Measurements from ENCODE around the gene TRIOBP.

The TRIOBP gene

DNA sequence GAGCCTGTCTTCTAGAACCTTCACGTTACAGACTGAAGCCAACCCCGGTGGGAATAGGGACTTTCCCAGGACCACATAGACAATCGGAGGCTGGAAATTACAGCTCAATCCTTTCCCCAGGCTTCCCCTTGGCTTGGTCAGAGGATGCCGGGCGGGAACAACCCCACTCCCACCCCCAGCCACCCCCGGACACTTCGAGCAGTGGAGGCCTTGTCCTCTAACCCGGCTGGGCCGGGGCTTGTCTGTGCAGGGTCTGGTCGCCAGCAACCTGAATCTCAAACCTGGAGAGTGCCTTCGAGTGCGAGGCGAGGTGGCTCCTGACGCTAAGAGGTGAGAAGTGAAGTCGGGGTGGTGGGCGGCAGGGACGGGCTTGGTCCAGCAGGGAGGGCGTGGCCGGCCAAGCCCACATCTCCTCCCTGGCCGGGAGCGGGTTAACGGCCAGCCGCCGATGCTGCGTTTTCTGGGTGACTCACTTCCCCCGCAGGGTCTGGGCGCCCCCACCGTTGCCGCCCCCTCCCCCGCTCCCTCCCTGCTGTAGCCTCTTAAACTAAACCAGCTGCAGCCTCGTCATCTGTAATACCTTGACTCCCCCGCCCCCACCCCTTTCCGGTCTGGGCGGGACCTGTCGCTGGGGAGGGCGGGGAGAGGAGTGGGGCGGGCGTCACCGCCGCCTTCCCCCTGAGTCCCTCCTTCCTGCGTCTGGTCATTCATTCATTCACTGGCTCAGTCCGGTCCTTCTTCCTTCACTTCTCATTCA, 19.9 kb upstream of the TRIOBP start (continued):
- TF ChIP-seq, protein P1, sequence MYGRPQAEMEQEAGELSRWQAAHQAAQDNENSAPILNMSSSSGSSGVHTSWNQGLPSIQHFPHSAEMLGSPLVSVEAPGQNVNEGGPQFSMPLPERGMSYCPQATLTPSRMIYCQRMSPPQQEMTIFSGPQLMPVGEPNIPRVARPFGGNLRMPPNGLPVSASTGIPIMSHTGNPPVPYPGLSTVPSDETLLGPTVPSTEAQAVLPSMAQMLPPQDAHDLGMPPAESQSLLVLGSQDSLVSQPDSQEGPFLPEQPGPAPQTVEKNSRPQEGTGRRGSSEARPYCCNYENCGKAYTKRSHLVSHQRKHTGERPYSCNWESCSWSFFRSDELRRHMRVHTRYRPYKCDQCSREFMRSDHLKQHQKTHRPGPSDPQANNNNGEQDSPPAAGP (tag by site-specific recombination; IDR thresholded peaks at IDR 0.05), result peak; percentile 96
- peak; percentile 88 for TF ChIP-seq SP2 (tag by site-specific recombination; IDR thresholded peaks at IDR 0.05)
- TF ChIP-seq ZNF223 (tag by site-specific recombination; IDR thresholded peaks at IDR 0.05), result no peak
- no peak for TF ChIP-seq ZNF350 (tag by site-specific recombination; IDR thresholded peaks at IDR 0.05)
- peak; percentile 56 for TF ChIP-seq SCRT2 (tag by site-specific recombination; IDR thresholded peaks at IDR 0.05)
- TF ChIP-seq HIC1 (tag by site-specific recombination; IDR thresholded peaks at IDR 0.05), result peak; percentile 82
- no peak for TF ChIP-seq ZNF426 (tag by site-specific recombination; IDR thresholded peaks at IDR 0.05)
- no peak for TF ChIP-seq SALL2 (tag by site-specific recombination; IDR thresholded peaks at IDR 0.05; ENCODE audit: borderline replicate concordance)
- no peak for TF ChIP-seq ZNF423 (tag by site-specific recombination; IDR thresholded peaks at IDR 0.05)
- no peak for TF ChIP-seq ZNF354C (tag by site-specific recombination; IDR thresholded peaks at IDR 0.05; ENCODE audit: borderline replicate concordance, low read depth)
- no peak for TF ChIP-seq ZNF211 (tag by site-specific recombination; IDR thresholded peaks at IDR 0.05; ENCODE audit: low read depth)
- no peak for TF ChIP-seq ZNF747 (tag by site-specific recombination; IDR thresholded peaks at IDR 0.05)
- TF ChIP-seq ZNF585B (tag by site-specific recombination; IDR thresholded peaks at IDR 0.05), result no peak
- TF ChIP-seq, protein P2, sequence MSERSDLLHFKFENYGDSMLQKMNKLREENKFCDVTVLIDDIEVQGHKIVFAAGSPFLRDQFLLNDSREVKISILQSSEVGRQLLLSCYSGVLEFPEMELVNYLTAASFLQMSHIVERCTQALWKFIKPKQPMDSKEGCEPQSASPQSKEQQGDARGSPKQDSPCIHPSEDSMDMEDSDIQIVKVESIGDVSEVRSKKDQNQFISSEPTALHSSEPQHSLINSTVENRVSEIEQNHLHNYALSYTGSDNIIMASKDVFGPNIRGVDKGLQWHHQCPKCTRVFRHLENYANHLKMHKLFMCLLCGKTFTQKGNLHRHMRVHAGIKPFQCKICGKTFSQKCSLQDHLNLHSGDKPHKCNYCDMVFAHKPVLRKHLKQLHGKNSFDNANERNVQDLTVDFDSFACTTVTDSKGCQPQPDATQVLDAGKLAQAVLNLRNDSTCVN (tag by site-specific recombination; optimal IDR thresholded peaks at IDR 0.05), result peak; percentile 31
- no peak for TF ChIP-seq ZNF830 (tag by site-specific recombination; IDR thresholded peaks at IDR 0.05; ENCODE audit: low read depth)
- TF ChIP-seq, protein P3, sequence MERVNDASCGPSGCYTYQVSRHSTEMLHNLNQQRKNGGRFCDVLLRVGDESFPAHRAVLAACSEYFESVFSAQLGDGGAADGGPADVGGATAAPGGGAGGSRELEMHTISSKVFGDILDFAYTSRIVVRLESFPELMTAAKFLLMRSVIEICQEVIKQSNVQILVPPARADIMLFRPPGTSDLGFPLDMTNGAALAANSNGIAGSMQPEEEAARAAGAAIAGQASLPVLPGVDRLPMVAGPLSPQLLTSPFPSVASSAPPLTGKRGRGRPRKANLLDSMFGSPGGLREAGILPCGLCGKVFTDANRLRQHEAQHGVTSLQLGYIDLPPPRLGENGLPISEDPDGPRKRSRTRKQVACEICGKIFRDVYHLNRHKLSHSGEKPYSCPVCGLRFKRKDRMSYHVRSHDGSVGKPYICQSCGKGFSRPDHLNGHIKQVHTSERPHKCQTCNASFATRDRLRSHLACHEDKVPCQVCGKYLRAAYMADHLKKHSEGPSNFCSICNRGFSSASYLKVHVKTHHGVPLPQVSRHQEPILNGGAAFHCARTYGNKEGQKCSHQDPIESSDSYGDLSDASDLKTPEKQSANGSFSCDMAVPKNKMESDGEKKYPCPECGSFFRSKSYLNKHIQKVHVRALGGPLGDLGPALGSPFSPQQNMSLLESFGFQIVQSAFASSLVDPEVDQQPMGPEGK (tag by site-specific recombination; IDR thresholded peaks at IDR 0.05), result peak; percentile 97
- TF ChIP-seq ZNF623 (tag by site-specific recombination; IDR thresholded peaks at IDR 0.05), result no peak
- no peak; the same call in 1 of the 2 replicates for TF ChIP-seq PRDM4 (tag by site-specific recombination; IDR thresholded peaks at IDR 0.05)
- no peak for TF ChIP-seq ZNF112 (tag by site-specific recombination; IDR thresholded peaks at IDR 0.05)
- no peak for TF ChIP-seq ZFP3 (tag by site-specific recombination; IDR thresholded peaks at IDR 0.05; ENCODE audit: low read depth)
- TF ChIP-seq ZFP41 (tag by site-specific recombination; IDR thresholded peaks at IDR 0.05; ENCODE audit: borderline replicate concordance), result no peak
- no peak for TF ChIP-seq ZNF658 (tag by site-specific recombination; IDR thresholded peaks at IDR 0.05)
- TF ChIP-seq ZNF785 (tag by site-specific recombination; IDR thresholded peaks at IDR 0.05), result no peak
- no peak for TF ChIP-seq ZNF529 (tag by site-specific recombination; IDR thresholded peaks at IDR 0.05; ENCODE audit: insufficient replicate concordance)
- TF ChIP-seq BCL11B (tag by site-specific recombination; IDR thresholded peaks at IDR 0.05; ENCODE audit: low read depth), result no peak; the same call in none of the 2 replicates
- peak; percentile 94 for TF ChIP-seq ZFHX2 (tag by site-specific recombination; conservative IDR thresholded peaks at IDR 0.05)
- TF ChIP-seq ZNF366 (tag by site-specific recombination; conservative IDR thresholded peaks at IDR 0.05), result peak; percentile 94

Data from HEK293 (cell line).